Loucy (cell line): ENCODE results near the gene ZNF836.
"Not testable (repeated sequence)": the region's sequence is repeated elsewhere in the genome, so short reads cannot be mapped to it uniquely, and the experiment has no call there.

Experiments
- CTCF ChIP-seq: fragments of 200-600 bp; sonication (generic); conservative IDR thresholded peaks from 2 replicates; pipeline ENCODE4 v1.5.1; 2014; ENCODE audit warnings: mild to moderate bottlenecking, antibody characterized with exemption, low read length
- EZH2phosphoT487 ChIP-seq: fragments of 200-600 bp; IDR thresholded peaks from 2 replicates; pipeline ENCODE4 v1.6.1; 2018; ENCODE audit warnings: antibody characterized with exemption, mild to moderate bottlenecking, moderate library complexity, borderline replicate concordance

- TF ChIP-seq CTCF, EZH2phosphoT487: not testable (repeated sequence)
Observed at GRCh38 chr19:52200755-52201391, 29.5 kb upstream of the ZNF836 start.
